ENCODE measurements around the gene TSC22D1. TPM values are rescaled to one million over a fixed set of nuclear protein-coding genes. Genes with fewer than 3 reads are reported as not detected.

TSC22D1 gene
- total RNA-seq, 3 donors from 2014 or later = 74.2 to 235 (median 232) TPM

- no peak for TF ChIP-seq CTCF (IDR thresholded peaks at IDR 0.05)
- no peak for TF ChIP-seq POLR2AphosphoS5 (IDR thresholded peaks at IDR 0.05)
- no peak for TF ChIP-seq POLR2A (IDR thresholded peaks at IDR 0.05)
- Histone ChIP-seq H3K27me3 (no peaks in the 10 kb centered on the region), H3K36me3 (no peaks in the 10 kb centered on the region), H3K4me1 (peaks cover 6 to 12% of the 10 kb centered on the region in 2 donors), H3K4me3 (no peak overlapping the region), H3K9me3 (no peaks in the 10 kb centered on the region), H3K27ac (peak overlapping the region; percentile 86 to 92)
- intact Hi-C loops (cut with DNase I; ENCODE audit: low total_unique reads) = no loop called here
- DNase-seq (ENCODE audit: low spot score in 2 of 2) = no peak
Observed at GRCh38 chr13:44401577-44401976, 174.6 kb downstream of the TSC22D1 start.

GRCh38 chr13:44400736-44401135 lies 175.4 kb downstream of the TSC22D1 start:
- intact Hi-C loops (cut with DNase I; ENCODE audit: low total_unique reads) = no loop called here
- TF ChIP-seq POLR2A (IDR thresholded peaks at IDR 0.05) = no peak
- no peak for TF ChIP-seq CTCF (IDR thresholded peaks at IDR 0.05)
- TF ChIP-seq POLR2AphosphoS5 (IDR thresholded peaks at IDR 0.05) = no peak
- no peaks in the 10 kb centered on the region for H3K9me3 ChIP-seq

GRCh38 chr13:44399074-44399473 lies 177.1 kb downstream of the TSC22D1 start:
- TF ChIP-seq CTCF (IDR thresholded peaks at IDR 0.05) (no peak), POLR2A (IDR thresholded peaks at IDR 0.05) (no peak), POLR2AphosphoS5 (IDR thresholded peaks at IDR 0.05) (no peak)
- peaks cover 6 to 11% of the 10 kb centered on the region in 2 donors for H3K4me1 ChIP-seq
- no peak overlapping the region for H3K27ac ChIP-seq
- H3K27me3 ChIP-seq = no peaks in the 10 kb centered on the region
- H3K9me3 ChIP-seq = no peaks in the 10 kb centered on the region
- DNase-seq (ENCODE audit: low spot score in 2 of 2) = no peak
- H3K36me3 ChIP-seq = no peaks in the 10 kb centered on the region
- intact Hi-C loops (cut with DNase I; ENCODE audit: low total_unique reads) = no loop called here
- H3K4me3 ChIP-seq = no peak overlapping the region

More at GRCh38 chr13:44400736-44401135, 175.4 kb downstream of the TSC22D1 start:
- Histone ChIP-seq H3K36me3 (no peaks in the 10 kb centered on the region), H3K27ac (peak overlapping the region; percentile 3 to 66), H3K4me3 (no peak overlapping the region), H3K4me1 (peaks cover 6 to 12% of the 10 kb centered on the region in 2 donors), H3K27me3 (no peaks in the 10 kb centered on the region)
- no peak for DNase-seq (ENCODE audit: low spot score in 2 of 2)

DNA sequence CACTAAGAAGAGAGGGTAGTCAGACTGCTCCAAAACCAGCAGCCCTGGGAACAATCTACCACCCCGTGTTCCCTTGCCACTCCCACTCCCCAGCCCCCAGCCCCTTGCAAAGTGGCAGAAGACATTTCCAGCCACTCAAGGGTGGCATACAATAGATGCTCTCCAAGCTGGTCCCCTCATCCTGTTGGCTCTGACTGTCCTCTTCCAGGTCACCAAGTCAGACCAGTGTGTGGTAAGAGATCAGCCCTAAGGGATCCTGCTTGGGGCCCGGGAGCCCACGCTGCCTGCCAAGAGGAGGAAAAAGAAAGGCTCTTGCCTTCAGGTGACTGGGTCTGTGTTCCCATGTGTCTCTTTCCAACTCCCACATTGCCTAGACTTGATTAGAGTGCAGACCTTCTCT lies 177.5 kb downstream of the TSC22D1 start:
- intact Hi-C loops (cut with DNase I; ENCODE audit: low total_unique reads) = no loop called here
- TF ChIP-seq POLR2AphosphoS5 (IDR thresholded peaks at IDR 0.05) = no peak
- TF ChIP-seq POLR2A (IDR thresholded peaks at IDR 0.05) = no peak
- TF ChIP-seq CTCF (IDR thresholded peaks at IDR 0.05) = no peak
- Histone ChIP-seq H3K27me3 (no peaks in the 10 kb centered on the region), H3K4me3 (no peak overlapping the region), H3K27ac (no peak overlapping the region), H3K36me3 (no peaks in the 10 kb centered on the region), H3K9me3 (no peaks in the 10 kb centered on the region), H3K4me1 (peaks cover 6 to 7% of the 10 kb centered on the region in 2 donors)
- DNase-seq (ENCODE audit: low spot score in 2 of 2) = no peak

DNA sequence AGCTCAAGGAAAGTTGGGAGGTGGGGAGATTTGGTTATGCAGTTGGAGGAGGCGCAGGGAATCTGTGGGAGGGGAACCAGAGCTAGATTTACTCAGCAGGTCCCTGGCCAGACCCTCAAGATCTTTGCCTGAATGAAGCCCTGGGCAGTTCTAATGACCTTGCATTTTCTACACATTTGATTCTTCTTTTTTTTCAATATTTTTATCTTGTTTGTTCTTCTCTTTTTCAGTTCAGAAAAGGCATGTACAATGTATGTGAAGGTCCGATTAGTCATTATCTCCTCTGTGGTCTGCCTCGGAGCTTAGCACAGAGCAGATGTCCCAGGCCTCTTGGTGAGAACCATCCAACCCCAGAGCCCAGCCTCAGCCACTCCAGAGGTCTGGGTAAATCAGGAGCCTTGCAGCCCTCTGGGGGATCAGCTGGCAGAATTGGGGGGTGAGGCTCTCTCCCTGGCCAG lies 178.3 kb downstream of the TSC22D1 start:
- intact Hi-C loops (cut with DNase I; ENCODE audit: low total_unique reads) = no loop called here
- Histone ChIP-seq H3K36me3 (no peaks in the 10 kb centered on the region), H3K27ac (peak overlapping the region in 1 of 2 donors; percentile 86), H3K27me3 (no peaks in the 10 kb centered on the region), H3K4me3 (no peak overlapping the region), H3K9me3 (no peaks in the 10 kb centered on the region), H3K4me1 (peaks cover 4 to 7% of the 10 kb centered on the region in 2 donors)
- TF ChIP-seq POLR2A (IDR thresholded peaks at IDR 0.05) (no peak), CTCF (IDR thresholded peaks at IDR 0.05) (no peak), POLR2AphosphoS5 (IDR thresholded peaks at IDR 0.05) (no peak)
- no peak for DNase-seq (ENCODE audit: low spot score in 2 of 2)
